GM19468 (cell line): ENCODE results near the gene GPR62.

Source experiments
- ATAC-seq: cut with Tn5 transposase; IDR thresholded peaks from one replicate; pipeline ENCODE4 v1.9.1; 2021; ENCODE audit warnings: mild to moderate bottlenecking, moderate library complexity, moderate number of reproducible peaks; ENCODE audit not compliant: unreplicated experiment; ENCODE audit errors: extremely low read depth

Gene GPR62

GRCh38 chr3:52006017-52006819, 51.0 kb downstream of the GPR62 start:
- ATAC-seq, result no peak

- ATAC-seq, result no peak
These were observed 51.6 kb downstream of the GPR62 start for GRCh38 chr3:52006820-52007133.
